OCI-LY1 (cell line): ENCODE measurements around the gene ARL6IP5.

Experiments
- H2AFZ ChIP-seq: fragments of 200-600 bp; sonication (generic), shearing (Covaris generic); 2 replicates; pipeline ENCODE4 v1.6.0; 2014; ENCODE audit warnings: antibody characterized with exemption, mild to moderate bottlenecking, low read length
- H3F3A ChIP-seq: fragments of 200-600 bp; sonication (generic), shearing (Covaris generic); 2 replicates; pipeline ENCODE4 v1.6.0; 2014; ENCODE audit warnings: mild to moderate bottlenecking, antibody characterized with exemption, low read length, moderate library complexity; ENCODE audit not compliant: insufficient read depth
- H3K27ac ChIP-seq: fragments of 200-600 bp; sonication (generic); 2 replicates; pipeline ENCODE4 v1.5.1; 2014; ENCODE audit warnings: low read length, mixed run types, mild to moderate bottlenecking, low read depth; ENCODE audit not compliant: poor library complexity, severe bottlenecking
- H3K27me3 ChIP-seq: fragments of 200-600 bp; sonication (generic); 2 replicates; pipeline ENCODE4 v1.6.0; 2014; ENCODE audit warnings: antibody characterized with exemption, mild to moderate bottlenecking, low read length, moderate library complexity; ENCODE audit not compliant: insufficient read depth
- H3K36me3 ChIP-seq: fragments of 200-600 bp; sonication (generic); 2 replicates; pipeline ENCODE4 v1.6.1; 2014; ENCODE audit warnings: mild to moderate bottlenecking, antibody characterized with exemption, low read length, moderate library complexity, mixed read lengths; ENCODE audit not compliant: insufficient read depth
- H3K4me1 ChIP-seq: fragments of 200-600 bp; sonication (generic); 2 replicates; pipeline ENCODE4 v1.5.1; 2014; ENCODE audit warnings: mild to moderate bottlenecking, low read length, moderate library complexity; ENCODE audit not compliant: insufficient read depth, severe bottlenecking
- H3K4me2 ChIP-seq: fragments of 200-600 bp; sonication (generic), shearing (Covaris generic); 2 replicates; pipeline ENCODE4 v1.6.1; 2014; ENCODE audit warnings: low read length
- H3K4me3 ChIP-seq: fragments of 200-600 bp; sonication (generic); 2 replicates; pipeline ENCODE4 v1.5.1; 2014; ENCODE audit warnings: low read length, low read depth, mild to moderate bottlenecking, mixed read lengths; ENCODE audit not compliant: poor library complexity, severe bottlenecking
- H3K79me2 ChIP-seq: fragments of 200-600 bp; shearing (Covaris generic); 2 replicates; pipeline ENCODE4 v1.6.1; 2016; ENCODE audit warnings: mixed run types, low read length, mixed read lengths; ENCODE audit not compliant: insufficient read depth
- H3K9ac ChIP-seq: fragments of 200-600 bp; sonication (generic), shearing (Covaris generic); 2 replicates; pipeline ENCODE4 v1.6.1; 2014; ENCODE audit warnings: mild to moderate bottlenecking, low read length, mixed read lengths
- H3K9me2 ChIP-seq: fragments of 200-600 bp; sonication (generic), shearing (Covaris generic); 2 replicates; pipeline ENCODE4 v1.6.1; 2014; ENCODE audit warnings: low read depth, mild to moderate bottlenecking, low read length, mixed read lengths
- H3K9me3 ChIP-seq: fragments of 200-600 bp; shearing (Covaris generic); 2 replicates; pipeline ENCODE4 v1.6.1; 2014; ENCODE audit warnings: low read length, mixed read lengths
- H4K20me1 ChIP-seq: fragments of 200-600 bp; sonication (generic), shearing (Covaris generic); 2 replicates; pipeline ENCODE4 v1.6.0; 2016; ENCODE audit warnings: mild to moderate bottlenecking, low read length; ENCODE audit not compliant: insufficient read depth
- EZH2 ChIP-seq: fragments of 200-600 bp; sonication (generic), shearing (Covaris generic); IDR thresholded peaks from 2 replicates; pipeline ENCODE4 v1.8.0; 2017; ENCODE audit warnings: borderline replicate concordance, mixed run types, mild to moderate bottlenecking, antibody characterized with exemption, low read length, moderate library complexity, mixed read lengths
- TF ChIP-seq, protein P1 (sequence below): fragments of 200-600 bp; sonication (generic), shearing (Covaris generic); IDR thresholded peaks from 2 replicates; pipeline ENCODE4 v1.5.1; 2017; ENCODE audit warnings: mild to moderate bottlenecking, antibody characterized with exemption, low read length, moderate library complexity, mixed read lengths

The ARL6IP5 gene

DNA sequence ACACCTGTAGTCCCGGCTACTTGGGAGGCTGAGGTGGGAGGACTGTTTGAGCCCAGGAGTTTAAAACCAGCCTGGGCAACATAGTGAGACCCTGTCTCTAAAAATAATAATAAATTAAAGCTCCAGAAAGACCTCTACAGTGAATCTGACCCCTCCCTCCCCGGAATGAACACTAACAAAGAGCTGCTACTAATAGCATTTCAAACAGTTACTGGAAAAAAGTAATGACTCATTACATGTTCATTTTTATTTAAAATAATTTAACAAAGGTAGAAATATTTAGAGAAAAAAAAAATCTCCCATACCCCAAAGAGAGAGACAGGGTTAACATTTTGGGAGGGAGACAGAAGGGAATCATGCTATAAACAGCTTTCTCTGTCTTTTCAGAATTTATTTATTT lies 2.4 kb upstream of the ARL6IP5 start:
- Histone ChIP-seq H3K4me3 (peak overlapping the region; percentile 19), H3K4me1 (peaks cover 84% of the 10 kb centered on the region), H3K27ac (peak overlapping the region; percentile 89), H4K20me1 (no peaks in the 10 kb centered on the region), H3K27me3 (no peaks in the 10 kb centered on the region), H3K9ac (peak overlapping the region; percentile 20; the same call in 1 of the 2 replicates), H3K9me3 (no peaks in the 10 kb centered on the region), H3K4me2 (peak overlapping the region; percentile 51), H2AFZ (no peak overlapping the region), H3F3A (0 out of 2 replicates have a peak, but pooled peaks cover 8% of the 10 kb centered on the region), H3K36me3 (peaks cover 1% of the 10 kb centered on the region; the same call in 1 of the 2 replicates), H3K9me2 (no peaks in the 10 kb centered on the region), H3K79me2 (peaks cover 26% of the 10 kb centered on the region)
- TF ChIP-seq EZH2, result no peak
- TF ChIP-seq, protein P1, sequence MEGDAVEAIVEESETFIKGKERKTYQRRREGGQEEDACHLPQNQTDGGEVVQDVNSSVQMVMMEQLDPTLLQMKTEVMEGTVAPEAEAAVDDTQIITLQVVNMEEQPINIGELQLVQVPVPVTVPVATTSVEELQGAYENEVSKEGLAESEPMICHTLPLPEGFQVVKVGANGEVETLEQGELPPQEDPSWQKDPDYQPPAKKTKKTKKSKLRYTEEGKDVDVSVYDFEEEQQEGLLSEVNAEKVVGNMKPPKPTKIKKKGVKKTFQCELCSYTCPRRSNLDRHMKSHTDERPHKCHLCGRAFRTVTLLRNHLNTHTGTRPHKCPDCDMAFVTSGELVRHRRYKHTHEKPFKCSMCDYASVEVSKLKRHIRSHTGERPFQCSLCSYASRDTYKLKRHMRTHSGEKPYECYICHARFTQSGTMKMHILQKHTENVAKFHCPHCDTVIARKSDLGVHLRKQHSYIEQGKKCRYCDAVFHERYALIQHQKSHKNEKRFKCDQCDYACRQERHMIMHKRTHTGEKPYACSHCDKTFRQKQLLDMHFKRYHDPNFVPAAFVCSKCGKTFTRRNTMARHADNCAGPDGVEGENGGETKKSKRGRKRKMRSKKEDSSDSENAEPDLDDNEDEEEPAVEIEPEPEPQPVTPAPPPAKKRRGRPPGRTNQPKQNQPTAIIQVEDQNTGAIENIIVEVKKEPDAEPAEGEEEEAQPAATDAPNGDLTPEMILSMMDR, result no peak

DNA sequence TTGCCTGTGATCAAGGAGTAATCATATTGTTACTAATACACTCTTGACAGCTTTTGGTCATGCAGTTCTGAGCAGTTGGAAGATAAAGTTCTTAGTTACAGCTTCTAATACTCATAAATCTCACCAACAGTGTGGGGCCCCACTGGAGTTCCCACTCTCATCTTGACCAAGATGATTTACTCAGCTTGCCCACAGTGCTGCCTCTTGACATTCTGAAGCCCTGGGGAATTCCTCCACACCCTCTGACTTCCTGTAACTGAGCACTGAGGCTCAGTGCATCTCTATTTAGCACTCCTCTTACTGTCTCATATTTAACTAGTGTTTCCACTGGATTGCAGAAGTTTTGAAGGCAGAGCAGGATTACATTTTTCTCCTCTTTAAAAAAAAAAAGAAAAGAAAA lies 1.9 kb upstream of the ARL6IP5 start:
- Histone ChIP-seq H3F3A (0 out of 2 replicates have a peak, but pooled peaks cover 8% of the 10 kb centered on the region), H2AFZ (no peak overlapping the region), H3K9me2 (no peaks in the 10 kb centered on the region), H4K20me1 (no peaks in the 10 kb centered on the region), H3K4me3 (peak overlapping the region; percentile 19), H3K4me1 (peaks cover 83% of the 10 kb centered on the region), H3K36me3 (no peaks in the 10 kb centered on the region; the same call in 1 of the 2 replicates), H3K79me2 (peaks cover 21% of the 10 kb centered on the region), H3K4me2 (peak overlapping the region; percentile 51), H3K9ac (peak overlapping the region; percentile 32; the same call in 1 of the 2 replicates), H3K27ac (peak overlapping the region; percentile 89), H3K27me3 (no peaks in the 10 kb centered on the region), H3K9me3 (no peaks in the 10 kb centered on the region)
- TF ChIP-seq, protein P1, result no peak
- TF ChIP-seq EZH2, result no peak

DNA sequence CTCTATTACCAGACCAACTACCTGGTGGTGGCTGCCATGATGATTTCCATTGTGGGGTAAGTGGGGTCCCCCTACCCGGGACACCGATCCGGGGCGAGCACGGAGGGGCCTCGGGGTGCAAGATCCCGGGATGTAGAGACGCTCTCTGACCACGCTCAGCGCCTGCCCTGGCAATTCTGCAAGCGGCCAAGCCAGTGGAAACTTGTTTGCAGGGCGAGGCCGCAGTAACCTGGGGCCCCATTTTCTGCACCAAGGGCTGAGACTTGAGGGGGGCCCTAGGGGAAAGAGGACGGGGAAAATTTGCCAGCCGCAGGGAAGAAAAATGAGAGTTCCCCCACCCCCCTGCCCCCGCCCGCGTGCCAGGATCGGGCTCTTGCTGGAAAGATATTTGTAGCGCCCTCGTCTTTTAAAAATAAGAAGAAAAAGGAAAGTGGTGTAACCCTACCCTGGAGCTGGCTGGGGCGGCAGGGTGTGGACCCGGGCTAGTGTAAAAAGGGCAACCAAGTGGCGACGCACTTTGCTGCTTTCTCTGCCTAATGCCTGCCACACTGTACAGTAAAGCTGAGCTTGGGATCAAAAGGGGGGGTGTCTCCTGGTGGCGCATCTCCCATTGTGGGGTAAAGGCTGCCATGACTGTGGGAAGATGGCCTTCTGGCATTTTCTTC lies 563 bp downstream of the ARL6IP5 start:
- no peaks in the 10 kb centered on the region for H3K79me2 ChIP-seq
- no peaks in the 10 kb centered on the region for H4K20me1 ChIP-seq
- TF ChIP-seq EZH2, result no peak
- TF ChIP-seq, protein P1, result no peak
- no peaks in the 10 kb centered on the region for H3K9me3 ChIP-seq
- H2AFZ ChIP-seq, result peak overlapping the region; percentile 25; the same call in 1 of the 2 replicates
- H3K36me3 ChIP-seq, result no peaks in the 10 kb centered on the region
- H3K4me3 ChIP-seq, result peak overlapping the region; percentile 93
- H3K9me2 ChIP-seq, result no peaks in the 10 kb centered on the region
- peak overlapping the region; percentile 81 for H3K4me2 ChIP-seq
- H3K27me3 ChIP-seq, result no peaks in the 10 kb centered on the region
- H3K9ac ChIP-seq, result peak overlapping the region; percentile 85
- peak overlapping the region; percentile 89 for H3K27ac ChIP-seq
- H3K4me1 ChIP-seq, result peaks cover 75% of the 10 kb centered on the region
- 0 out of 2 replicates have a peak, but pooled peaks cover 8% of the 10 kb centered on the region for H3F3A ChIP-seq
